IMR-90 (cell line): Measurements from ENCODE around the gene SLCO3A1. TPM values are rescaled to one million over a fixed set of nuclear protein-coding genes. Genes with fewer than 3 reads are reported as not detected.

ENCODE experiments used
- ATAC-seq: fragments of 200-7000 bp; cut with Tn5 transposase; 2 replicates; pipeline ENCODE4 v1.9.1; 2020; ENCODE audit warnings: low read depth, mild to moderate bottlenecking, moderate library complexity
- BruUV-seq: library from RNA; stranded (reverse); fragments of 400-500 nt; replicated peaks from 2 replicates; lab custom pipeline; 2021; lab: Mats Ljungman, UMichigan
- CTCF ChIA-PET: fragments of 300-600 bp; formaldehyde crosslinking; extraction: SDS; loops from one replicate; lab custom pipeline; 2021; ENCODE audit warnings: antibody characterized with exemption; lab: Yijun Ruan, JAX
- POLR2A ChIA-PET: fragments of 300-600 bp; sonication (Branson Sonifier 250); formaldehyde crosslinking; loops from one replicate; lab custom pipeline; 2022; ENCODE audit warnings: antibody characterized with exemption; ENCODE audit not compliant: unreplicated experiment; lab: Charles Lee
- DNase-seq: peaks from one replicate; pipeline ENCODE4 v3.0.0; 2013
- H2AFZ ChIP-seq: replicated peaks from 2 replicates; pipeline ENCODE3; 2013; ENCODE audit warnings: low read length, mild to moderate bottlenecking; ENCODE audit not compliant: poor library complexity
- H2AK5ac ChIP-seq: 2 replicates; pipeline ENCODE4 v1.6.1; 2013; ENCODE audit warnings: low read depth, low read length, inconsistent platforms
- H2AK9ac ChIP-seq: replicated peaks from 2 replicates; pipeline ENCODE3; 2013; ENCODE audit warnings: mild to moderate bottlenecking, low read depth, low read length, moderate library complexity; ENCODE audit not compliant: poor library complexity
- H2BK120ac ChIP-seq: 2 replicates; pipeline ENCODE4 v1.6.1; 2013; ENCODE audit warnings: low read depth, low read length, inconsistent platforms
- H2BK15ac ChIP-seq: 3 replicates; pipeline ENCODE4 v1.6.1; 2013; ENCODE audit warnings: low read depth, low read length, inconsistent platforms
- H2BK20ac ChIP-seq: 2 replicates; pipeline ENCODE4 v1.6.1; 2013; ENCODE audit warnings: low read depth, mild to moderate bottlenecking, inconsistent platforms, low read length, moderate library complexity
- H2BK5ac ChIP-seq: 2 replicates; pipeline ENCODE4 v1.6.1; 2013; ENCODE audit warnings: mild to moderate bottlenecking, low read depth, low read length, inconsistent platforms; ENCODE audit not compliant: poor library complexity, severe bottlenecking
- H3K14ac ChIP-seq: replicated peaks from 2 replicates; pipeline ENCODE4 v1.6.1; 2013; ENCODE audit warnings: low read depth, low read length, inconsistent platforms
- H3K18ac ChIP-seq: 2 replicates; pipeline ENCODE4 v1.6.1; 2013; ENCODE audit warnings: low read depth, low read length, control low read depth
- H3K23ac ChIP-seq: 2 replicates; pipeline ENCODE4 v1.6.1; 2013; ENCODE audit warnings: low read depth, low read length, inconsistent platforms
- H3K27ac ChIP-seq: 2 replicates; pipeline ENCODE4 v1.5.1; 2013; ENCODE audit warnings: mild to moderate bottlenecking, control low read depth, low read length; ENCODE audit not compliant: insufficient read depth
- H3K27me3 ChIP-seq: 2 replicates; pipeline ENCODE4 v1.6.1; 2013; ENCODE audit warnings: low read length; ENCODE audit not compliant: control insufficient read depth, insufficient read depth
- H3K36me3 ChIP-seq: 2 replicates; pipeline ENCODE4 v1.6.1; 2013; ENCODE audit warnings: low read length, mixed read lengths; ENCODE audit not compliant: control insufficient read depth, insufficient read depth
- H3K4ac ChIP-seq: 2 replicates; pipeline ENCODE4 v1.6.1; 2013; ENCODE audit warnings: low read depth, low read length, inconsistent platforms
- H3K4me1 ChIP-seq: 2 replicates; pipeline ENCODE4 v1.6.1; 2013; ENCODE audit warnings: low read length, mixed read lengths; ENCODE audit not compliant: control insufficient read depth, insufficient read depth
- H3K4me2 ChIP-seq: 2 replicates; pipeline ENCODE4 v1.6.1; 2013; ENCODE audit warnings: low read depth, mild to moderate bottlenecking, control low read depth, low read length, moderate library complexity
- H3K4me3 ChIP-seq: 2 replicates; pipeline ENCODE4 v1.5.1; 2013; ENCODE audit warnings: low read depth, mild to moderate bottlenecking, control low read depth, low read length, moderate library complexity; ENCODE audit not compliant: insufficient read depth
- H3K56ac ChIP-seq: 2 replicates; pipeline ENCODE4 v1.6.1; 2013; ENCODE audit warnings: low read length, inconsistent platforms; ENCODE audit not compliant: insufficient read depth; ENCODE audit errors: extremely low read depth
- H3K79me1 ChIP-seq, 2 experiments: 2 replicates each; pipeline ENCODE4 v1.6.1; 2013; ENCODE audit warnings: low read length in 2 of 2, inconsistent platforms in 1 of 2, low read depth in 1 of 2
- H3K9ac ChIP-seq: 2 replicates; pipeline ENCODE4 v1.6.1; 2013; ENCODE audit warnings: low read depth, low read length, control low read depth
- H3K9me1 ChIP-seq: 2 replicates; pipeline ENCODE4 v1.6.1; 2013; ENCODE audit warnings: low read length, inconsistent platforms; ENCODE audit not compliant: insufficient read depth
- H3K9me3 ChIP-seq: 2 replicates; pipeline ENCODE4 v1.6.1; 2013; ENCODE audit warnings: low read length; ENCODE audit not compliant: control insufficient read depth, insufficient read depth
- H4K20me1 ChIP-seq: 2 replicates; pipeline ENCODE4 v1.6.1; 2013; ENCODE audit warnings: low read length, inconsistent platforms; ENCODE audit not compliant: insufficient read depth
- H4K5ac ChIP-seq: 2 replicates; pipeline ENCODE4 v1.6.1; 2013; ENCODE audit warnings: mild to moderate bottlenecking, low read depth, low read length, control low read depth
- H4K8ac ChIP-seq, 2 experiments: 2 replicates each; pipeline ENCODE4 v1.6.1; 2013; ENCODE audit warnings: low read depth in 2 of 2, low read length in 2 of 2, control low read depth in 1 of 2, inconsistent platforms in 1 of 2
- H4K91ac ChIP-seq: 2 replicates; pipeline ENCODE4 v1.6.1; 2013; ENCODE audit warnings: low read depth, low read length, inconsistent platforms; ENCODE audit not compliant: insufficient read depth
- BHLHE40 ChIP-seq: fragments of 150-350 bp; IDR thresholded peaks from 2 replicates; pipeline ENCODE4 v1.6.1; 2016; ENCODE audit warnings: mild to moderate bottlenecking, low read depth, low read length
- CEBPB ChIP-seq: IDR thresholded peaks from 2 replicates; pipeline ENCODE4 v1.6.1; 2012; ENCODE audit warnings: low read depth, low read length, improper control_type of control experiment
- CTCF ChIP-seq: conservative IDR thresholded peaks from 2 replicates; pipeline ENCODE4 v1.5.1; 2012; ENCODE audit warnings: mild to moderate bottlenecking, low read depth, low read length, improper control_type of control experiment
- FOS ChIP-seq: fragments of 150-350 bp; IDR thresholded peaks from 2 replicates; pipeline ENCODE4 v1.6.1; 2016; ENCODE audit warnings: low read depth, low read length
- MAFK ChIP-seq: IDR thresholded peaks from 2 replicates; pipeline ENCODE4 v1.6.1; 2012; ENCODE audit warnings: low read depth, low read length, improper control_type of control experiment
- MAZ ChIP-seq: IDR thresholded peaks from 2 replicates; pipeline ENCODE4 v1.6.1; 2012; ENCODE audit warnings: low read depth, mild to moderate bottlenecking, low read length, improper control_type of control experiment, moderate library complexity, borderline replicate concordance
- MXI1 ChIP-seq: IDR thresholded peaks from 2 replicates; pipeline ENCODE4 v1.6.1; 2012; ENCODE audit warnings: low read depth, mild to moderate bottlenecking, low read length, moderate library complexity, borderline replicate concordance
- NFE2L2 ChIP-seq: fragments of 150-350 bp; IDR thresholded peaks from 2 replicates; pipeline ENCODE4 v1.6.1; 2016; ENCODE audit warnings: low read depth, mild to moderate bottlenecking, low read length
- POLR2A ChIP-seq: IDR thresholded peaks from 2 replicates; pipeline ENCODE4 v1.6.1; 2012; ENCODE audit warnings: mild to moderate bottlenecking, low read depth, low read length
- RAD21 ChIP-seq: IDR thresholded peaks from 2 replicates; pipeline ENCODE4 v1.6.1; 2012; ENCODE audit warnings: low read length, improper control_type of control experiment
- RCOR1 ChIP-seq: IDR thresholded peaks from 2 replicates; pipeline ENCODE4 v1.6.1; 2012; ENCODE audit warnings: mild to moderate bottlenecking, low read length, improper control_type of control experiment; ENCODE audit not compliant: insufficient replicate concordance
- SMC3 ChIP-seq: fragments of 150-350 bp; IDR thresholded peaks from 2 replicates; pipeline ENCODE4 v1.6.1; 2016; ENCODE audit warnings: low read depth, mild to moderate bottlenecking, antibody characterized with exemption, low read length, moderate library complexity
- USF2 ChIP-seq: fragments of 150-350 bp; IDR thresholded peaks from 2 replicates; pipeline ENCODE4 v1.6.1; 2017; ENCODE audit warnings: mild to moderate bottlenecking, antibody characterized with exemption, low read length, low read depth
- WGBS, 2 experiments: methylation state at CpG; one replicate each; pipeline versions ENCODE4 v1.1.5 to v1.1.7; 2013; ENCODE audit warnings: missing lambda C conversion rate in 2 of 2; ENCODE audit not compliant: insufficient read length in 1 of 2; ENCODE audit errors: extremely low coverage in 2 of 2; 5-methylcytosine and 5-hydroxymethylcytosine counted together
- dilution Hi-C: fragments of 300-500 bp; cut with HindIII; formaldehyde crosslinking; loops from one replicate; pipeline ENCODE4 v1.14.3; 2018; ENCODE audit warnings: low sequenced_read_pairs; ENCODE audit not compliant: unreplicated experiment
- in situ Hi-C: fragments of 300-500 bp; cut with MboI; formaldehyde crosslinking; loops from 3 replicates; pipeline ENCODE4 v1.14.3; 2019; ENCODE audit warnings: low sequenced_read_pairs, inconsistent platforms, mixed read lengths
- intact Hi-C: fragments of 100-400 bp; cut with micrococcal nuclease; formaldehyde crosslinking; loops from 2 replicates; pipeline ENCODE4 v1.10.0; 2022
- polyA plus RNA-seq, 3 experiments: library from polyadenylated mRNA; depleted of rRNA; stranded (reverse); fragments of >200 nt; gene quantifications; 2 replicates each; pipeline ENCODE4 v1.2.3, GENCODE V29; 2012; ENCODE audit warnings: low replicate concordance in 1 of 3
- total RNA-seq: library from RNA; depleted of rRNA; stranded (reverse); fragments of >200 nt; gene quantifications from 2 replicates; pipeline ENCODE4 v1.2.3, GENCODE V29; 2012
- TF ChIP-seq, protein P1 (sequence below): fragments of 150-350 bp; IDR thresholded peaks from 2 replicates; pipeline ENCODE4 v1.6.1; 2016; ENCODE audit warnings: low read depth, mild to moderate bottlenecking, low read length, moderate library complexity, borderline replicate concordance

SLCO3A1 gene
- total and polyA plus RNA-seq, 2 of the 4 experiments (the other 2 are of a cell fraction) = 4.7 to 8.1 TPM

DNA sequence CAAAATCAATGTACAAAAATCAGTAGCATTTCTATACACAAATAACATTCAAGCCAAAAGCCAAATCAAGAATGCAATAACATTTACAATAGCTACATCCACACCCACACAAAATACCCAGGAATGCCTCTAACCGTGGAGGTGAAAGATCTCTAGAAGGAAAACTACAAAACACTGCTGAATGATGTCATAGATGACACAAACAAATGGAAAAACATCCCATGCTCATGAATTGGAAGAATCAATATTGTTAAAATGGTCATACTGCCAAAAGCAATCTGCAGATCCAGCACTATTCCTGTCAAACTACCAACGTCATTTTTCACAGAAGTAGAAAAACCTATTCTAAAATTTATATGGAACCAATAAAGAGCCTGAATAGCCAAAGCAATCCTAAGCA, 143.7 kb downstream of the SLCO3A1 start:
- H3K4me3 ChIP-seq = no peak overlapping the region
- intact Hi-C loops = no loop called here
- no peak overlapping the region for H2AFZ ChIP-seq
- no peak overlapping the region for H3K56ac ChIP-seq
- no peak overlapping the region for H4K5ac ChIP-seq
- no peak overlapping the region for H3K27ac ChIP-seq
- BruUV-seq = no TSS peak
- H3K4me1 ChIP-seq = no peaks in the 10 kb centered on the region
- H3K79me1 ChIP-seq = no peaks in the 10 kb centered on the region
- no peak overlapping the region for H4K91ac ChIP-seq
- in situ Hi-C loops = no loop called here
- no peaks in the 10 kb centered on the region for H3K27me3 ChIP-seq
- WGBS, 2 experiments = no CpG with 5 or more reads among the region's 2 CpGs
- no peak overlapping the region for H3K9ac ChIP-seq
- dilution Hi-C loops = no loop called here
- H3K9me3 ChIP-seq = no peaks in the 10 kb centered on the region
- H3K18ac ChIP-seq = no peak overlapping the region
- H3K14ac ChIP-seq = no peak overlapping the region
- TF ChIP-seq, protein P1, sequence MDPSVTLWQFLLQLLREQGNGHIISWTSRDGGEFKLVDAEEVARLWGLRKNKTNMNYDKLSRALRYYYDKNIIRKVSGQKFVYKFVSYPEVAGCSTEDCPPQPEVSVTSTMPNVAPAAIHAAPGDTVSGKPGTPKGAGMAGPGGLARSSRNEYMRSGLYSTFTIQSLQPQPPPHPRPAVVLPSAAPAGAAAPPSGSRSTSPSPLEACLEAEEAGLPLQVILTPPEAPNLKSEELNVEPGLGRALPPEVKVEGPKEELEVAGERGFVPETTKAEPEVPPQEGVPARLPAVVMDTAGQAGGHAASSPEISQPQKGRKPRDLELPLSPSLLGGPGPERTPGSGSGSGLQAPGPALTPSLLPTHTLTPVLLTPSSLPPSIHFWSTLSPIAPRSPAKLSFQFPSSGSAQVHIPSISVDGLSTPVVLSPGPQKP = no peak
- TF ChIP-seq MAZ (no peak), USF2 (no peak), RCOR1 (no peak), CTCF (no peak), POLR2A (no peak), RAD21 (no peak), FOS (no peak), SMC3 (no peak), NFE2L2 (no peak), BHLHE40 (no peak), MAFK (no peak), MXI1 (no peak), CEBPB (no peak)
- ChIA-PET CTCF (no interaction called here), POLR2A (no interaction called here)
- H3K9me1 ChIP-seq = no peaks in the 10 kb centered on the region
- H3K36me3 ChIP-seq = no peaks in the 10 kb centered on the region
- H2BK120ac ChIP-seq = no peak overlapping the region
- no peak overlapping the region for H3K4ac ChIP-seq
- H2BK15ac ChIP-seq = no peak overlapping the region
- no peak overlapping the region for H2BK5ac ChIP-seq
- H2AK5ac ChIP-seq = no peak overlapping the region
- DNase-seq = no peak
- no peak overlapping the region for H4K8ac ChIP-seq
- H2AK9ac ChIP-seq = no peak overlapping the region
- no peaks in the 10 kb centered on the region for H4K20me1 ChIP-seq
- ATAC-seq = no peak
- H3K23ac ChIP-seq = no peak overlapping the region
- no peak overlapping the region for H3K4me2 ChIP-seq
- H2BK20ac ChIP-seq = no peak overlapping the region
